GM18873 (cell line): ENCODE results near the gene ADAM22.

ENCODE experiments used
- ATAC-seq: cut with Tn5 transposase; IDR thresholded peaks from one replicate; pipeline ENCODE4 v1.9.1; 2021; ENCODE audit warnings: mild to moderate bottlenecking, moderate library complexity, moderate number of reproducible peaks; ENCODE audit not compliant: unreplicated experiment, low FRiP score

ADAM22 gene

GRCh38 chr7:88243345-88243909 is 309.4 kb downstream of the ADAM22 start:
- peak; percentile 62 for ATAC-seq

- ATAC-seq = no peak
Measured at GRCh38 chr7:88244258-88244657, 310.2 kb downstream of the ADAM22 start.
